HepG2 (cell line): Measurements from ENCODE around the gene MFSD11. TPM values are rescaled to one million over a fixed set of nuclear protein-coding genes. Genes with fewer than 3 reads are reported as not detected.
A peak's percentile ranks its signal among the peaks of the same experiment; 100 is the strongest.

Experiments used
- CBX5 ChIP-seq: sonication (generic); formaldehyde crosslinking; IDR thresholded peaks from 2 replicates; pipeline ENCODE4 v1.4.0; 2020; ENCODE audit warnings: missing genetic modification reagents, borderline replicate concordance
- ETV5 ChIP-seq: IDR thresholded peaks from 2 replicates; pipeline ENCODE4 v1.6.1; 2018; ENCODE audit warnings: missing biosample characterization, missing genetic modification reagents, inconsistent platforms, borderline replicate concordance
- FOXK2 ChIP-seq: fragments of 450-650 bp; IDR thresholded peaks from 2 replicates; pipeline ENCODE4 v1.6.1; 2016
- HNRNPK ChIP-seq: fragments of 200-400 bp; formaldehyde crosslinking; IDR thresholded peaks from 2 replicates; pipeline ENCODE4 v1.6.1; 2018; ENCODE audit warnings: low read length, low read depth, moderate library complexity, mild to moderate bottlenecking; ENCODE audit not compliant: poor library complexity, severe bottlenecking
- KLF6 ChIP-seq: IDR thresholded peaks from 2 replicates; pipeline ENCODE4 v1.8.0; 2016; ENCODE audit warnings: missing biosample characterization, missing genetic modification reagents
- MAF1 ChIP-seq: sonication (generic); formaldehyde crosslinking; IDR thresholded peaks from 2 replicates; pipeline ENCODE4 v1.5.0; 2020; ENCODE audit warnings: missing genetic modification reagents, borderline replicate concordance
- MBNL3 ChIP-seq: fragments of 250-450 bp; sonication (Bioruptor Pico); conservative IDR thresholded peaks from 2 replicates; pipeline ENCODE4 v1.8.0; 2022; ENCODE audit warnings: mild to moderate bottlenecking, inconsistent platforms
- MIER3 ChIP-seq: IDR thresholded peaks from 2 replicates; pipeline ENCODE4 v1.6.1; 2016; ENCODE audit warnings: missing compliant biosample characterization, borderline replicate concordance
- NRL ChIP-seq: sonication (generic); formaldehyde crosslinking; IDR thresholded peaks from 2 replicates; pipeline ENCODE4 v1.5.0; 2020; ENCODE audit warnings: missing genetic modification reagents, mild to moderate bottlenecking, moderate library complexity, borderline replicate concordance
- PHB2 ChIP-seq: fragments of 450-650 bp; IDR thresholded peaks from 2 replicates; pipeline ENCODE4 v1.6.1; 2018; ENCODE audit not compliant: partially characterized antibody
- REL ChIP-seq: sonication (generic); formaldehyde crosslinking; conservative IDR thresholded peaks from 2 replicates; pipeline ENCODE4 v1.8.0; 2022; ENCODE audit warnings: mild to moderate bottlenecking, missing genetic modification reagents, moderate library complexity
- SIN3A ChIP-seq: IDR thresholded peaks from 2 replicates; pipeline ENCODE4 v1.6.1; 2011; ENCODE audit warnings: low read depth, mild to moderate bottlenecking, control low read depth, low read length, borderline replicate concordance
- SUZ12 ChIP-seq: fragments of 150-350 bp; IDR thresholded peaks from 2 replicates; pipeline ENCODE4 v1.6.1; 2014; ENCODE audit warnings: low read depth, low read length
- U2AF1 ChIP-seq: fragments of 200-400 bp; formaldehyde crosslinking; optimal IDR thresholded peaks from 2 replicates; pipeline ENCODE3; 2017; ENCODE audit warnings: mild to moderate bottlenecking, low read depth, low read length
- ZBTB42 ChIP-seq: sonication (generic); formaldehyde crosslinking; IDR thresholded peaks from 2 replicates; pipeline ENCODE4 v1.5.0; 2020; ENCODE audit warnings: mild to moderate bottlenecking, missing genetic modification reagents
- ZNF296 ChIP-seq: sonication (generic); formaldehyde crosslinking; conservative IDR thresholded peaks from 2 replicates; pipeline ENCODE4 v1.5.0; 2020; ENCODE audit warnings: mild to moderate bottlenecking, missing genetic modification reagents
- ZNF678 ChIP-seq: sonication (generic); formaldehyde crosslinking; IDR thresholded peaks from 2 replicates; pipeline ENCODE4 v1.4.0; 2020; ENCODE audit warnings: mild to moderate bottlenecking, missing genetic modification reagents
- ZNF709 ChIP-seq: sonication (generic); formaldehyde crosslinking; IDR thresholded peaks from 2 replicates; pipeline ENCODE4 v1.5.0; 2020; ENCODE audit warnings: mild to moderate bottlenecking, missing genetic modification reagents
- ZNF75D ChIP-seq: sonication (generic); formaldehyde crosslinking; IDR thresholded peaks from 2 replicates; pipeline ENCODE4 v1.8.1; 2023; ENCODE audit warnings: missing genetic modification reagents, mild to moderate bottlenecking, borderline replicate concordance
- ZNF761 ChIP-seq: sonication (generic); formaldehyde crosslinking; conservative IDR thresholded peaks from 2 replicates; pipeline ENCODE4 v1.4.0; 2020; ENCODE audit warnings: mild to moderate bottlenecking, missing genetic modification reagents
- polyA plus RNA-seq, 8 experiments: library from polyadenylated mRNA; depleted of rRNA in 3 of 8; stranded (reverse) in 7 of 8; unstranded in 1 of 8; fragments of >200 nt; fragmentation: Illumina TruSeq in 4 of 8; extraction: Trizol in 4 of 8; gene quantifications; 2 replicates each; pipeline versions ENCODE4 v1.2.1 to v1.2.3, GENCODE V29; 2011 to 2016; ENCODE audit warnings: low read depth in 4 of 8, missing spikeins in 1 of 8, mixed read lengths in 1 of 8; ENCODE audit not compliant: insufficient read depth in 1 of 8
- total RNA-seq, 5 experiments: library from RNA; depleted of rRNA; stranded (reverse); fragments of >200 nt; fragmentation: Illumina TruSeq; extraction: Trizol; gene quantifications; 2 replicates each; pipeline ENCODE4 v1.2.3, GENCODE V29; 2016; ENCODE audit warnings: low read depth in 1 of 5
- TF ChIP-seq, protein P1 (sequence below): sonication (generic); formaldehyde crosslinking; conservative IDR thresholded peaks from 2 replicates; pipeline ENCODE4 v1.4.0; 2020; ENCODE audit warnings: mild to moderate bottlenecking, missing genetic modification reagents, moderate library complexity
- TF ChIP-seq, protein P2 (sequence below): sonication (generic); formaldehyde crosslinking; IDR thresholded peaks from 2 replicates; pipeline ENCODE4 v1.4.0; 2020; ENCODE audit warnings: missing genetic modification reagents, mild to moderate bottlenecking, borderline replicate concordance
- TF ChIP-seq, protein P3 (sequence below): IDR thresholded peaks from 2 replicates; pipeline ENCODE4 v1.6.1; 2016; ENCODE audit warnings: mild to moderate bottlenecking

MFSD11 gene
- total and polyA plus RNA-seq, 2 of the 13 experiments (the other 11 are each of a cell fraction or from before 2014, with no cell fraction given), result 26.1 to 36.3 TPM

DNA sequence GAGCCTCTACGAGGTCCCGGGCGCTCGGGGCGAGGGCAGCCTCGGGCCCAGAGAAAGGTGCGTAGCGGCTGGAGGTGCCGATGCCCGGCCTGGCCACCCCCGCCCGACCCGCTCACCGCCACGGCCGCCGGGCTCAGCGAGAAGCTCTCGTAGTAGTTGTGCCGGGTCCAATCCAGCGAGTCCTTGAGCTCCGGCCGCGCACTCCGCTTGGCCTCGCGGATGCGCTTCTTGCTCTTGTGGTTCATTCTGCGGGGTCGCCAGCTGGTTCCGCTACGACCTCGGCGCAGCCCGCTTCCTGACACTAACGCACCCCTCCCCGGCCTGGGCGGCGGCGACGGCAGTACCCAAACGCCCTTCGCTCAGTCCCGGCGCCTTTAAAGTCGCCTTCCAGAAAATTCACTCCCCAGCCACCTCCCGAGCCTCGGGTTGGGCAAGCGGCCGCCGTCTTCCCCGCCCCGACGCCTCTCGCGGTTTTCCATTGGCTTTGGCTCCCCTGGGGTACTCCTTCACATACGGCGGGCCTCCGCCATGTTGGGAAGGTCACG, 11.6 kb upstream of the MFSD11 start, which contains the start of gene JMJD6 (continued):
- TF ChIP-seq SIN3A (peak; percentile 62), PHB2 (no peak), SUZ12 (no peak), MAF1 (no peak), FOXK2 (no peak), ZNF678 (CRISPR knock-in tag) (no peak; the same call in 1 of the 2 replicates), KLF6 (CRISPR knock-in tag) (peak; percentile 91), U2AF1 (no peak), ZBTB42 (CRISPR knock-in tag) (peak; percentile 79), ETV5 (CRISPR knock-in tag) (peak; percentile 37; the same call in 1 of the 2 replicates), ZNF296 (CRISPR knock-in tag) (peak; percentile 88), ZNF709 (no peak), HNRNPK (peak; percentile 70), MIER3 (CRISPR knock-in tag) (0 out of 2 replicates have a peak, but pooled peaks have one; percentile 10), REL (CRISPR knock-in tag) (no peak), ZNF761 (CRISPR knock-in tag) (no peak; the same call in 1 of the 2 replicates), CBX5 (CRISPR knock-in tag) (no peak), NRL (CRISPR knock-in tag) (0 out of 2 replicates have a peak, but pooled peaks have one; percentile 76), MBNL3 (no peak), ZNF75D (CRISPR knock-in tag) (no peak)
- TF ChIP-seq, protein P1, sequence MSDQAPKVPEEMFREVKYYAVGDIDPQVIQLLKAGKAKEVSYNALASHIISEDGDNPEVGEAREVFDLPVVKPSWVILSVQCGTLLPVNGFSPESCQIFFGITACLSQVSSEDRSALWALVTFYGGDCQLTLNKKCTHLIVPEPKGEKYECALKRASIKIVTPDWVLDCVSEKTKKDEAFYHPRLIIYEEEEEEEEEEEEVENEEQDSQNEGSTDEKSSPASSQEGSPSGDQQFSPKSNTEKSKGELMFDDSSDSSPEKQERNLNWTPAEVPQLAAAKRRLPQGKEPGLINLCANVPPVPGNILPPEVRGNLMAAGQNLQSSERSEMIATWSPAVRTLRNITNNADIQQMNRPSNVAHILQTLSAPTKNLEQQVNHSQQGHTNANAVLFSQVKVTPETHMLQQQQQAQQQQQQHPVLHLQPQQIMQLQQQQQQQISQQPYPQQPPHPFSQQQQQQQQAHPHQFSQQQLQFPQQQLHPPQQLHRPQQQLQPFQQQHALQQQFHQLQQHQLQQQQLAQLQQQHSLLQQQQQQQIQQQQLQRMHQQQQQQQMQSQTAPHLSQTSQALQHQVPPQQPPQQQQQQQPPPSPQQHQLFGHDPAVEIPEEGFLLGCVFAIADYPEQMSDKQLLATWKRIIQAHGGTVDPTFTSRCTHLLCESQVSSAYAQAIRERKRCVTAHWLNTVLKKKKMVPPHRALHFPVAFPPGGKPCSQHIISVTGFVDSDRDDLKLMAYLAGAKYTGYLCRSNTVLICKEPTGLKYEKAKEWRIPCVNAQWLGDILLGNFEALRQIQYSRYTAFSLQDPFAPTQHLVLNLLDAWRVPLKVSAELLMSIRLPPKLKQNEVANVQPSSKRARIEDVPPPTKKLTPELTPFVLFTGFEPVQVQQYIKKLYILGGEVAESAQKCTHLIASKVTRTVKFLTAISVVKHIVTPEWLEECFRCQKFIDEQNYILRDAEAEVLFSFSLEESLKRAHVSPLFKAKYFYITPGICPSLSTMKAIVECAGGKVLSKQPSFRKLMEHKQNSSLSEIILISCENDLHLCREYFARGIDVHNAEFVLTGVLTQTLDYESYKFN (CRISPR knock-in tag), result peak; percentile 9; the same call in 1 of the 2 replicates
- TF ChIP-seq, protein P2, sequence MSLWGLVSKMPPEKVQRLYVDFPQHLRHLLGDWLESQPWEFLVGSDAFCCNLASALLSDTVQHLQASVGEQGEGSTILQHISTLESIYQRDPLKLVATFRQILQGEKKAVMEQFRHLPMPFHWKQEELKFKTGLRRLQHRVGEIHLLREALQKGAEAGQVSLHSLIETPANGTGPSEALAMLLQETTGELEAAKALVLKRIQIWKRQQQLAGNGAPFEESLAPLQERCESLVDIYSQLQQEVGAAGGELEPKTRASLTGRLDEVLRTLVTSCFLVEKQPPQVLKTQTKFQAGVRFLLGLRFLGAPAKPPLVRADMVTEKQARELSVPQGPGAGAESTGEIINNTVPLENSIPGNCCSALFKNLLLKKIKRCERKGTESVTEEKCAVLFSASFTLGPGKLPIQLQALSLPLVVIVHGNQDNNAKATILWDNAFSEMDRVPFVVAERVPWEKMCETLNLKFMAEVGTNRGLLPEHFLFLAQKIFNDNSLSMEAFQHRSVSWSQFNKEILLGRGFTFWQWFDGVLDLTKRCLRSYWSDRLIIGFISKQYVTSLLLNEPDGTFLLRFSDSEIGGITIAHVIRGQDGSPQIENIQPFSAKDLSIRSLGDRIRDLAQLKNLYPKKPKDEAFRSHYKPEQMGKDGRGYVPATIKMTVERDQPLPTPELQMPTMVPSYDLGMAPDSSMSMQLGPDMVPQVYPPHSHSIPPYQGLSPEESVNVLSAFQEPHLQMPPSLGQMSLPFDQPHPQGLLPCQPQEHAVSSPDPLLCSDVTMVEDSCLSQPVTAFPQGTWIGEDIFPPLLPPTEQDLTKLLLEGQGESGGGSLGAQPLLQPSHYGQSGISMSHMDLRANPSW (CRISPR knock-in tag), result peak; percentile 85; the same call in 1 of the 2 replicates
- TF ChIP-seq, protein P3, sequence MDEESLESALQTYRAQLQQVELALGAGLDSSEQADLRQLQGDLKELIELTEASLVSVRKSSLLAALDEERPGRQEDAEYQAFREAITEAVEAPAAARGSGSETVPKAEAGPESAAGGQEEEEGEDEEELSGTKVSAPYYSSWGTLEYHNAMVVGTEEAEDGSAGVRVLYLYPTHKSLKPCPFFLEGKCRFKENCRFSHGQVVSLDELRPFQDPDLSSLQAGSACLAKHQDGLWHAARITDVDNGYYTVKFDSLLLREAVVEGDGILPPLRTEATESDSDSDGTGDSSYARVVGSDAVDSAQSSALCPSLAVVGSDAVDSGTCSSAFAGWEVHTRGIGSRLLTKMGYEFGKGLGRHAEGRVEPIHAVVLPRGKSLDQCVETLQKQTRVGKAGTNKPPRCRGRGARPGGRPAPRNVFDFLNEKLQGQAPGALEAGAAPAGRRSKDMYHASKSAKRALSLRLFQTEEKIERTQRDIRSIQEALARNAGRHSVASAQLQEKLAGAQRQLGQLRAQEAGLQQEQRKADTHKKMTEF (CRISPR knock-in tag), result peak; percentile 94
